ENCODE measurements around the gene OFD1.

The OFD1 gene

GRCh38 chrX:13803116-13803515 is 68.6 kb downstream of the OFD1 start:
- H3K4me3 Mint-ChIP-seq = no peak overlapping the region
- H3K9me3 Mint-ChIP-seq = peaks cover 35% of the 10 kb centered on the region

GRCh38 chrX:13805241-13805640 is 70.7 kb downstream of the OFD1 start:
- H3K27me3 Mint-ChIP-seq (ENCODE audit: low read depth, poor library complexity) = peaks cover 4% of the 10 kb centered on the region
- TF ChIP-seq, protein P1, sequence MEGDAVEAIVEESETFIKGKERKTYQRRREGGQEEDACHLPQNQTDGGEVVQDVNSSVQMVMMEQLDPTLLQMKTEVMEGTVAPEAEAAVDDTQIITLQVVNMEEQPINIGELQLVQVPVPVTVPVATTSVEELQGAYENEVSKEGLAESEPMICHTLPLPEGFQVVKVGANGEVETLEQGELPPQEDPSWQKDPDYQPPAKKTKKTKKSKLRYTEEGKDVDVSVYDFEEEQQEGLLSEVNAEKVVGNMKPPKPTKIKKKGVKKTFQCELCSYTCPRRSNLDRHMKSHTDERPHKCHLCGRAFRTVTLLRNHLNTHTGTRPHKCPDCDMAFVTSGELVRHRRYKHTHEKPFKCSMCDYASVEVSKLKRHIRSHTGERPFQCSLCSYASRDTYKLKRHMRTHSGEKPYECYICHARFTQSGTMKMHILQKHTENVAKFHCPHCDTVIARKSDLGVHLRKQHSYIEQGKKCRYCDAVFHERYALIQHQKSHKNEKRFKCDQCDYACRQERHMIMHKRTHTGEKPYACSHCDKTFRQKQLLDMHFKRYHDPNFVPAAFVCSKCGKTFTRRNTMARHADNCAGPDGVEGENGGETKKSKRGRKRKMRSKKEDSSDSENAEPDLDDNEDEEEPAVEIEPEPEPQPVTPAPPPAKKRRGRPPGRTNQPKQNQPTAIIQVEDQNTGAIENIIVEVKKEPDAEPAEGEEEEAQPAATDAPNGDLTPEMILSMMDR (IDR thresholded peaks at IDR 0.05) = no peak
- H3K4me3 Mint-ChIP-seq = no peak overlapping the region
- peaks cover 31% of the 10 kb centered on the region for H3K9me3 Mint-ChIP-seq
- no peak overlapping the region for H3K27ac Mint-ChIP-seq
- DNase-seq = no peak
- peaks cover 6% of the 10 kb centered on the region for H3K36me3 Mint-ChIP-seq (ENCODE audit: low read depth)
- H3K4me1 Mint-ChIP-seq = peaks cover 11% of the 10 kb centered on the region

More at GRCh38 chrX:13803116-13803515, 68.6 kb downstream of the OFD1 start:
- H3K36me3 Mint-ChIP-seq (ENCODE audit: low read depth) = peaks cover 6% of the 10 kb centered on the region
- H3K27ac Mint-ChIP-seq = no peak overlapping the region
- DNase-seq = no peak
- TF ChIP-seq, protein P1 (IDR thresholded peaks at IDR 0.05) = no peak
- peaks cover 11% of the 10 kb centered on the region for H3K4me1 Mint-ChIP-seq
- peaks cover 4% of the 10 kb centered on the region for H3K27me3 Mint-ChIP-seq (ENCODE audit: low read depth, poor library complexity)

DNA sequence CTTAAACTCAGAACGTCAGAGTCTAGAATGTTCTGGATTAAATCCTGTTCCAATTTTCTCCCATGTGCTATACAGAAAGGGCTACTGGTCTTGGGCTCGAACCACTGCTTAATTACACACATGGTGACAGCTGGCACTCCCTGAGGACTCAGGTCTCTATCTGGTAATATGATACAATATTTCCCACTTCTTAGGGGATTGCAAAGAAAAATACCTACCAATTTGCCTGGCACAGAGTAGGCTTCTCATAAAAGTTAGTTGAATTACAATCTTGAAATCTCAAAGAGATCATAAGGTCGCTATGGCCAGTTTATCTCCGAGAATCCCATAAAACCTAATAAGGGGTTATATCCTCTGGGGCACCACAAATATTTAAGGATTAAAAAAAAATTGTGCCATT is 73.7 kb downstream of the OFD1 start:
- peaks cover 40% of the 10 kb centered on the region for H3K9me3 Mint-ChIP-seq
- TF ChIP-seq, protein P1 (IDR thresholded peaks at IDR 0.05) = no peak
- DNase-seq = no peak
- no peak overlapping the region for H3K27ac Mint-ChIP-seq
- H3K4me3 Mint-ChIP-seq = no peak overlapping the region
- peaks cover 6% of the 10 kb centered on the region for H3K36me3 Mint-ChIP-seq (ENCODE audit: low read depth)
- peaks cover 8% of the 10 kb centered on the region for H3K4me1 Mint-ChIP-seq
- H3K27me3 Mint-ChIP-seq (ENCODE audit: low read depth, poor library complexity) = peaks cover 4% of the 10 kb centered on the region

GRCh38 chrX:13808865-13809264 is 74.3 kb downstream of the OFD1 start:
- Mint-ChIP-seq H3K9me3 (peaks cover 39% of the 10 kb centered on the region), H3K36me3 (ENCODE audit: low read depth) (peaks cover 6% of the 10 kb centered on the region), H3K4me3 (no peak overlapping the region), H3K27ac (no peak overlapping the region), H3K4me1 (peaks cover 2% of the 10 kb centered on the region), H3K27me3 (ENCODE audit: low read depth, poor library complexity) (peaks cover under 1% of the 10 kb centered on the region)
- TF ChIP-seq, protein P1 (IDR thresholded peaks at IDR 0.05) = no peak
- DNase-seq = no peak

DNA sequence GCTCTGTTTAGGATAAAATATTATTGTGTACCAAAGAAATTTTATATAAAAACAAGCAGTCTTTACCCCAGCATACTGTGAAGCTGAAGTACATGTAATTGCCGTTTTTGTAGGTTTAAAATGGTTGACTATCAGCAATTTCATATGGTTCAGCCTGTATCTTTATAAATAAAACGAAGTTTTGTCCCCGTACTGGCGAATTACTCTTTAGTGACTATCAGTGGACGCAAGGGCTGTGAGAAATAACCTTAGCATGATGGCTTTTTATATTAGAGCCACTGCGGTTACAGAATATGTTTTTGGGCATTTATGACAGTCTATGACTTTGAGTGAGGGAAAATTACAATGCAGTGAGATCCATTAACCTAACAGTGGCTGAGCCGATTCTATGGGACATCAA is 81.1 kb downstream of the OFD1 start:
- TF ChIP-seq, protein P1 (IDR thresholded peaks at IDR 0.05) = no peak
- Mint-ChIP-seq H3K27ac (no peak overlapping the region), H3K9me3 (peaks cover 39% of the 10 kb centered on the region), H3K4me1 (peaks cover 9% of the 10 kb centered on the region), H3K27me3 (ENCODE audit: low read depth, poor library complexity) (no peaks in the 10 kb centered on the region), H3K4me3 (no peak overlapping the region), H3K36me3 (ENCODE audit: low read depth) (peaks cover 5% of the 10 kb centered on the region)
- DNase-seq = no peak

DNA sequence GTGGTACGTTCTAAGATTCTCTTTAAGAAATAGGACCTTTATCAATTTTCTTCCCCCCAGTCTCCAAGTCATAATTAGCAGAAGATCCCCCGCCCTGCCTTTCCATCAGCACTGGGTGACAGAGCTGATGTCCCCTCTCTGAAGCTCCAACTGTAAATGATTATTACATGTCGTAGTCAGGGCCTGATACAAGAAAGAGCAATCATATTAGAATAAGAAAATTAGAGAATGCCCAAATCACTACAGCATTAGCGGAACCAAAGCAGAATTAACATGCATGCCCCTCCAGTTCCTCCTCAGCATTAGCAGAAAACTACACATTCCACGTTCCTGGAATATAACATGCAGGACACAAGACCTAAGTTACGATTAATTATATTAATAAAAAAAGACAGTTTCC is 81.6 kb downstream of the OFD1 start:
- H3K9me3 Mint-ChIP-seq = peaks cover 43% of the 10 kb centered on the region
- H3K4me1 Mint-ChIP-seq = peaks cover 9% of the 10 kb centered on the region
- H3K27me3 Mint-ChIP-seq (ENCODE audit: low read depth, poor library complexity) = no peaks in the 10 kb centered on the region
- H3K4me3 Mint-ChIP-seq = no peak overlapping the region
- no peak for DNase-seq
- H3K27ac Mint-ChIP-seq = no peak overlapping the region
- TF ChIP-seq, protein P1 (IDR thresholded peaks at IDR 0.05) = no peak
- peaks cover 5% of the 10 kb centered on the region for H3K36me3 Mint-ChIP-seq (ENCODE audit: low read depth)
